BJ (cell line): Measurements from ENCODE around the gene PDE6A. TPM values are rescaled to one million over a fixed set of nuclear protein-coding genes. Genes with fewer than 3 reads are reported as not detected.

ENCODE experiments used
- CTCF ChIA-PET: fragments of 350-600 bp; formaldehyde crosslinking; extraction: SDS; loops from one replicate; lab custom pipeline; 2021; ENCODE audit warnings: antibody characterized with exemption, inconsistent platforms; lab: Yijun Ruan, JAX
- POLR2A ChIA-PET: fragments of 300-600 bp; sonication (Branson Sonifier 250); formaldehyde crosslinking; extraction: SDS; loops from one replicate; lab custom pipeline; 2021; ENCODE audit warnings: antibody characterized with exemption; lab: Charles Lee
- DNase-seq: peaks from one replicate; pipeline ENCODE4 v3.0.0-alpha.2; 2011; ENCODE audit warnings: low read depth
- H3K27me3 ChIP-seq: 2 replicates; pipeline ENCODE4 v1.6.0; 2011; ENCODE audit warnings: low read length; ENCODE audit not compliant: control insufficient read depth, insufficient read depth
- H3K36me3 ChIP-seq: 2 replicates; pipeline ENCODE4 v1.5.1; 2011; ENCODE audit warnings: low read length; ENCODE audit not compliant: control insufficient read depth, insufficient read depth
- H3K4me3 ChIP-seq: 2 replicates; pipeline ENCODE4 v1.5.1; 2011; ENCODE audit warnings: low read depth, mild to moderate bottlenecking, control low read depth, low read length
- polyA plus RNA-seq: library from polyadenylated mRNA; depleted of rRNA; stranded (reverse); fragments of >200 nt; gene quantifications from 2 replicates; pipeline ENCODE4 v1.2.3, GENCODE V29; 2011
- TF ChIP-seq, protein P1 (sequence below): IDR thresholded peaks from 2 replicates; pipeline ENCODE4 v1.5.1; 2011; ENCODE audit warnings: low read depth, mild to moderate bottlenecking, control low read depth, inconsistent platforms, low read length, moderate library complexity; ENCODE audit not compliant: insufficient read depth

The PDE6A gene
- polyA plus RNA-seq, 1 experiment = not detected

DNA sequence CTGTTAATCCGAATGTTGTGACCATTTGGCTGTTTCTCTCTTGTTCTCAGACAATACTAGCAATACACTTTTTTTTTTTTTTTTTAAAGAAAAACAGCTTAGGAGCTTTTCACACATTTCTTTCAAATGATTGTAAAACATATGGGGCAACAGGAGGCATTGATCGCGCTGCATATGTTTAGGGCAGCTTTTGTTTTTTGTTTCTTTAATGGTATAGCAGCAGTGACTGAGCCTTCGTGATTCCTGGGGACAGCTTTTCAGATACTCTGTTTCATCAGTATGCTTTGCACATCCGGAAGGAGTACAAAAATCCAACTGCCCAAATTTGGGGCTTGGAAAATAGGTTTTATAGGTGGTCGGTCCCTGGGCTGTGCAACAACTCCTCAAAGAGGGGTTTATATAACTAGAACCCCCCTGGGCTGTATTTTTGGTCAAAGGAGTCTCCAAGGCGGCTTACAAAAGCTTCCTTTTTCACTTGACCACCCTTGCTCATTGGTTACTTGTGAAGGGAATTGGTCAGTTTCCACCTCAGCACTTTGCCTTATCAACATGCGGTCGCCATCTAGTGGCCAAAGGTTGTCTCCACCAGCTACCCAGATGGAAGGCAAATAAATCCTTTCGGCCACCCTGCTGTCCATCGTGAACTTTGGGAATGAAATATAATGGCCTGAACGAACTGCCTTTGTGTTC lies 91.8 kb downstream of the PDE6A start:
- DNase-seq = no peak
- TF ChIP-seq, protein P1, sequence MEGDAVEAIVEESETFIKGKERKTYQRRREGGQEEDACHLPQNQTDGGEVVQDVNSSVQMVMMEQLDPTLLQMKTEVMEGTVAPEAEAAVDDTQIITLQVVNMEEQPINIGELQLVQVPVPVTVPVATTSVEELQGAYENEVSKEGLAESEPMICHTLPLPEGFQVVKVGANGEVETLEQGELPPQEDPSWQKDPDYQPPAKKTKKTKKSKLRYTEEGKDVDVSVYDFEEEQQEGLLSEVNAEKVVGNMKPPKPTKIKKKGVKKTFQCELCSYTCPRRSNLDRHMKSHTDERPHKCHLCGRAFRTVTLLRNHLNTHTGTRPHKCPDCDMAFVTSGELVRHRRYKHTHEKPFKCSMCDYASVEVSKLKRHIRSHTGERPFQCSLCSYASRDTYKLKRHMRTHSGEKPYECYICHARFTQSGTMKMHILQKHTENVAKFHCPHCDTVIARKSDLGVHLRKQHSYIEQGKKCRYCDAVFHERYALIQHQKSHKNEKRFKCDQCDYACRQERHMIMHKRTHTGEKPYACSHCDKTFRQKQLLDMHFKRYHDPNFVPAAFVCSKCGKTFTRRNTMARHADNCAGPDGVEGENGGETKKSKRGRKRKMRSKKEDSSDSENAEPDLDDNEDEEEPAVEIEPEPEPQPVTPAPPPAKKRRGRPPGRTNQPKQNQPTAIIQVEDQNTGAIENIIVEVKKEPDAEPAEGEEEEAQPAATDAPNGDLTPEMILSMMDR = peak; percentile 92
- ChIA-PET CTCF (interaction anchor here (0.6 to 18.1 kb wide), 41 partner anchors 13 to 371 kb away, joined by 3 to 275 read pairs (median 4); partner anchors contain the start of gene SLC26A2), POLR2A (no interaction called here)
- Histone ChIP-seq H3K4me3 (no peak overlapping the region), H3K27me3 (peaks cover 6% of the 10 kb centered on the region), H3K36me3 (no peaks in the 10 kb centered on the region)

DNA sequence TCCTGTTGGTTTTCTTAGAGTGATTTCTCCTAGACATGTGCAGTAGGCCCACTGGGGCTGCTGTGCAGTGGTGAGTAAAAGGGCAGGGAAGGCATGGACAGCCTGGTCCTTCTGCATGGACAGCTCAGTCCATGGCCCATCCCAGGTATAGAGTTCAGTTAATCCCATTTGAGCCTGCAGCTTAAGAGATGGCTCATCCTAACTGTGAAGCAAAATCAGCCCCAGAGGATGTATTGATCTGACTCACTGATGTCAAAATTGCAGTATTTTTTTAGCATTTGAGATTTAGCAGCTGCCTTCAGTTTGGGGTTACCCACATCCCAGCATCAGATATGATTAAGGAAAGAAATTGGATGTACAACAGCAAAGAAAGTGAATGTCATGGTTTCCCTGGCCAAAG lies 93.4 kb downstream of the PDE6A start:
- Histone ChIP-seq H3K4me3 (no peak overlapping the region), H3K27me3 (peaks cover 1% of the 10 kb centered on the region; the same call in 1 of the 2 replicates), H3K36me3 (no peaks in the 10 kb centered on the region)
- no peak for DNase-seq
- POLR2A ChIA-PET = no interaction called here
- TF ChIP-seq, protein P1 = no peak
- CTCF ChIA-PET = interaction anchor here (1.6 to 18.1 kb wide), 6 partner anchors 8 to 141 kb away, joined by 4 to 275 read pairs (median 47); partner anchors contain the start of gene SLC26A2

DNA sequence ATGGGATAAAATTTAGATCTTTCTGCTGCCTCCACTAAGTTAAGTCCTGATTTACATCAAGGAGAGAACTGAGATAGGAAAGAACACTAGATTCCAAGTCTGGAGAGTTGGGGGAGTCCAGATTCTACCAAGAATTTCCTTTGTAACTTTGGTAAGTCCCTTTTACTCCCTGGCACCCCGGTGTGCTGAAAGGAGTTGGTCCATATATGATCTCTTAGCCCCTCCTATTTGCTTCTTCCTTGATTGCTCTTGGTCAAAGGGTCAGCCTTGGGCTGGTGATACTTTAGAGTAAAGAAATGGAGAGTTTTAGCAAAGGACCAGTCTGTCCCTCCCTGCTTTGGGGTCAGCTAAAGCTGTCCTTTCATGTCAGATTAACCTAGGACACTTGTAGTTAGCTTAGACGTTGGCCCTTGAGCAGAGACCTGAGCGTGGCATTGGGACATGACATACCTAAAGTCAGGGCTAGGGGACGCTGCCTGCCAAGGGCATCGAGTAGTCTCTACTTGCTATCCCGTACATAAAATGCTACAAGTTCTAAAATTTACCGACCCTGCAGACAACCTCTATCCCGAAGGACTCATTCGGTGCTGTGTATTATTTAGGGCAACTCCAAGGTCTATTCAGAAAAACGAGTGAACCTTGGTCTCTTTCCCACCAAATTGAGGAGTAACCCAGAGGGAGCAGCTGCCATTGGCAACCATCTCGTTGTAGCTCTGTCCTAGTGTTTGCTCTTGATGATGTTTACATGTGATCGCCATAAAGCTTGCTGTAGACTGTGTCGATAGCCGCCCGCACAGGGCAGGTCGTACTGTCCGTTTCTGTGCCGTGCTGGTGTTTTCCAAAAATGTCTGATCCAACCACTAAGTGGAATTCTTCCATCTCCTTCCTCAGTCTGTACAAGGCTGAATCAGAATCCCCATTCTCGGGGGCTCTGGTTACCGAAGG lies 94.4 kb downstream of the PDE6A start:
- Histone ChIP-seq H3K36me3 (no peaks in the 10 kb centered on the region), H3K27me3 (peaks cover 1% of the 10 kb centered on the region; the same call in 1 of the 2 replicates), H3K4me3 (no peak overlapping the region)
- no peak for DNase-seq
- TF ChIP-seq, protein P1 = no peak
- ChIA-PET POLR2A (no interaction called here), CTCF (interaction anchor here (0.6 to 18.1 kb wide), 8 partner anchors 9 to 1847 kb away, joined by 3 to 275 read pairs (median 26); partner anchors contain the start of gene SLC26A2)

DNA sequence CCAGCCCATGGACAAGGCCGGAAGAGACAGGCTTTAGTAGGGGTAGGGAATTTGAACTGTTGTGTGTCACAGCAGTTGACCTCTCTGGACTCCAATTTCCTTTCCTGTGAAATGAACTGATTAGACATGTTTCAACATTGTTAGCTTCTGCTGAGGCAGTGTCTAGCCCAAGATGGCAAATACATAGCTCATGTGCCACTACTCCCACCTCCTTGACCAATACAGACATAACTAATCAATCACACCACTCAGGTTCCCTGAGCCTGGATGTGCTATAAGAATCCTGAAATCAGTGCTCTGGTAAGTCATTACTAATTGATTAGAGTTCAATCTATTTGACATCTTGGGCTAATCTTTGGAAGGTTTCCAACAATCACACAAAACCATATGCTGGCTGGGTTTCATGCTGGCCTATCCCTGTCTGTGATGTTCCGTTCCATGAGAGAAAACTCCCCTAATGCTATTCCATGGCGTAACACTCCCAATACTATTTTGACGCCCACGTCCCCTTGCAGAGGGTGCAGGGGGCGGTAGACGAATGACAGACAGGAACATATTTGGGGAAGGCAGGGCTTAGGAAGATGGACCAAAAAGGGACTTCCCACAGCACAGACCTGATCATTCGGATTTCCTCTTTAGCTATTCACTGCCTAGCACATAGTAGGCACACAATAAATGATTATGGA lies 95.2 kb downstream of the PDE6A start:
- Histone ChIP-seq H3K4me3 (no peak overlapping the region), H3K36me3 (no peaks in the 10 kb centered on the region), H3K27me3 (no peaks in the 10 kb centered on the region)
- TF ChIP-seq, protein P1 = no peak
- ChIA-PET POLR2A (no interaction called here), CTCF (interaction anchor here (0.9 to 18.1 kb wide), 7 partner anchors 9 to 141 kb away, joined by 3 to 275 read pairs (median 12); partner anchors contain the start of gene SLC26A2)
- DNase-seq = no peak
